Right lobe of liver (tissue), 4 donors: ENCODE results near the gene OTOP2.

Experiments used
- POLR2A ChIP-seq: fragments of 450-650 bp; IDR thresholded peaks from one replicate; pipeline ENCODE4 v1.6.1; 2017; ENCODE audit warnings: antibody characterized with exemption, mild to moderate bottlenecking
- TF ChIP-seq, protein P1 (sequence below), 4 donors: fragments of 200-600 bp in 3 of 4; fragments of 450-650 bp in 1 of 4; IDR thresholded peaks; one replicate each; pipeline versions ENCODE4 v1.5.1 to v1.8.0; 2016 to 2022; ENCODE audit warnings: antibody characterized with exemption in 4 of 4, mild to moderate bottlenecking in 2 of 4
- donor health status: DM: no; HTN: no; CAD: no.
- donor health status: DM: no; HTN: no; CAD: no.
- donor health status: DM: no; HTN: yes; CAD: no.

DNA sequence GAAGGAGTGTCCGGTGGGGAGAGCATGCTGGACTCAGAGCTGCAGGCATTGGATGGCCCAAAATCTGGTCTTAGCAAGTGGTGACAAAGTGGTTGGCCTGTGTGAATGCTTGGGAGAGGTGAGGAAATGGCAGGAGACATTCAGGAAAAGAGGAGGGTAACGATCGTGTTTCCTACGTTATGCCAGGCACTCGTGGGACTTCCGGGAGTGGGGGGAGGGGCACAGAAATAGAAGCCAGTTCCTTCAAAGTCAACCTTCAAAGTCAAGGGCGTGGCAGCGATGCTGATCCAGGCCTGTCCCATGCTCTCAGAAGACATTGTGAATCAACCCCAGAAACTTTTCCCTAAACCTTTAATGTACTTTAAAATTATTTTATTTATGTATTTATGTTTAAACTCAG is 15.5 kb downstream of the OTOP2 start:
- TF ChIP-seq POLR2A: no peak
- TF ChIP-seq, protein P1, sequence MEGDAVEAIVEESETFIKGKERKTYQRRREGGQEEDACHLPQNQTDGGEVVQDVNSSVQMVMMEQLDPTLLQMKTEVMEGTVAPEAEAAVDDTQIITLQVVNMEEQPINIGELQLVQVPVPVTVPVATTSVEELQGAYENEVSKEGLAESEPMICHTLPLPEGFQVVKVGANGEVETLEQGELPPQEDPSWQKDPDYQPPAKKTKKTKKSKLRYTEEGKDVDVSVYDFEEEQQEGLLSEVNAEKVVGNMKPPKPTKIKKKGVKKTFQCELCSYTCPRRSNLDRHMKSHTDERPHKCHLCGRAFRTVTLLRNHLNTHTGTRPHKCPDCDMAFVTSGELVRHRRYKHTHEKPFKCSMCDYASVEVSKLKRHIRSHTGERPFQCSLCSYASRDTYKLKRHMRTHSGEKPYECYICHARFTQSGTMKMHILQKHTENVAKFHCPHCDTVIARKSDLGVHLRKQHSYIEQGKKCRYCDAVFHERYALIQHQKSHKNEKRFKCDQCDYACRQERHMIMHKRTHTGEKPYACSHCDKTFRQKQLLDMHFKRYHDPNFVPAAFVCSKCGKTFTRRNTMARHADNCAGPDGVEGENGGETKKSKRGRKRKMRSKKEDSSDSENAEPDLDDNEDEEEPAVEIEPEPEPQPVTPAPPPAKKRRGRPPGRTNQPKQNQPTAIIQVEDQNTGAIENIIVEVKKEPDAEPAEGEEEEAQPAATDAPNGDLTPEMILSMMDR (IDR thresholded peaks at IDR 0.05): no peak
